HepG2 (cell line): Measurements from ENCODE around the gene LMAN1L. TPM values are rescaled to one million over a fixed set of nuclear protein-coding genes. Genes with fewer than 3 reads are reported as not detected.
A peak's percentile ranks its signal among the peaks of the same experiment; 100 is the strongest.

ENCODE experiments used
- ATAC-seq: fragments of 200-7000 bp; cut with Tn5 transposase; 3 replicates; pipeline ENCODE4 v1.9.1; 2020; ENCODE audit warnings: mild to moderate bottlenecking, moderate library complexity
- BruUV-seq: library from RNA; stranded (reverse); fragments of 400-500 nt; replicated peaks from 2 replicates; lab custom pipeline; 2021; lab: Mats Ljungman, UMichigan
- CTCF ChIA-PET: fragments of 300-600 bp; formaldehyde crosslinking; extraction: SDS; loops from one replicate; lab custom pipeline; 2021; ENCODE audit warnings: low total read pairs, inconsistent platforms, low intra/inter-chr PET ratio; lab: Yijun Ruan, JAX
- POLR2A ChIA-PET: fragments of 350-600 bp; sonication (Branson Sonifier 250); formaldehyde crosslinking; loops from one replicate; lab custom pipeline; 2020; ENCODE audit warnings: antibody characterized with exemption, inconsistent platforms; lab: Yijun Ruan, JAX
- DNase-seq: peaks from one replicate; pipeline ENCODE4 v3.0.0-alpha.2; 2015; ENCODE audit warnings: low spot score
- FAIRE-seq: peaks from 3 replicates; lab custom pipeline; 2011; peaks lifted over from hg19 to GRCh38; lab: Jason Lieb, UNC
- H2AFZ ChIP-seq: one replicate; pipeline ENCODE4 v1.6.1; 2011; ENCODE audit warnings: low read length, inconsistent platforms
- H3K27ac ChIP-seq: fragments of 300-600 bp; 3 replicates; pipeline ENCODE4 v1.8.0; 2011; ENCODE audit warnings: mixed run types, mild to moderate bottlenecking, mixed read lengths, low read length, inconsistent platforms; ENCODE audit not compliant: insufficient read depth; ENCODE audit errors: extremely low read length
- H3K27me3 ChIP-seq, 2 experiments: fragments of 200-600 bp in 1 of 2; 2 replicates in 1 of 2; 3 replicates in 1 of 2; pipeline versions ENCODE4 v1.6.0 to v1.8.0; 2011; ENCODE audit warnings: low read length in 2 of 2, mild to moderate bottlenecking in 2 of 2, moderate library complexity in 2 of 2, inconsistent platforms in 1 of 2; ENCODE audit not compliant: insufficient read depth in 2 of 2, control insufficient read depth in 1 of 2
- H3K36me3 ChIP-seq, 2 experiments: fragments of 200-600 bp in 1 of 2; replicated peaks in 1 of 2; 2 replicates in 1 of 2; 3 replicates in 1 of 2; pipeline versions ENCODE4 v1.5.1 to v1.8.0; 2011; ENCODE audit warnings: low read length in 2 of 2, inconsistent platforms in 1 of 2; ENCODE audit not compliant: insufficient read depth in 2 of 2, control insufficient read depth in 1 of 2
- H3K4me1 ChIP-seq: 2 replicates; pipeline ENCODE4 v1.5.1; 2012; ENCODE audit warnings: low read length, inconsistent platforms; ENCODE audit not compliant: insufficient read depth
- H3K4me2 ChIP-seq: 2 replicates; pipeline ENCODE4 v1.6.0; 2011; ENCODE audit warnings: low read depth, low read length, inconsistent platforms
- H3K4me3 ChIP-seq, 3 experiments: fragments of 200-600 bp in 1 of 3; sonication (generic), shearing (Covaris generic) in 1 of 3; replicated peaks in 1 of 3; 2 replicates each; pipeline ENCODE4 v1.5.1; 2011 to 2016; ENCODE audit warnings: low read length in 3 of 3, inconsistent platforms in 2 of 3, low read depth in 2 of 3, mild to moderate bottlenecking in 2 of 3, control low read depth in 1 of 3, mixed read lengths in 1 of 3; ENCODE audit not compliant: insufficient read depth in 1 of 3
- H3K79me2 ChIP-seq: one replicate; pipeline ENCODE4 v1.6.1; 2011; ENCODE audit warnings: low read length, inconsistent platforms; ENCODE audit not compliant: insufficient read depth
- H3K9ac ChIP-seq: 2 replicates; pipeline ENCODE4 v1.6.0; 2011; ENCODE audit warnings: mild to moderate bottlenecking, low read depth, low read length, inconsistent platforms; ENCODE audit not compliant: insufficient read depth
- H3K9me3 ChIP-seq: 2 replicates; pipeline ENCODE4 v1.5.1; 2012; ENCODE audit warnings: mild to moderate bottlenecking, low read length
- H4K20me1 ChIP-seq: 2 replicates; pipeline ENCODE4 v1.6.0; 2011; ENCODE audit warnings: inconsistent platforms, mild to moderate bottlenecking, low read length, moderate library complexity; ENCODE audit not compliant: insufficient read depth
- GABPB1 ChIP-seq: IDR thresholded peaks from 2 replicates; pipeline ENCODE4 v1.6.1; 2016; ENCODE audit warnings: mild to moderate bottlenecking, missing genetic modification reagents, moderate library complexity, missing compliant biosample characterization
- NCOA2 ChIP-seq: sonication (generic); formaldehyde crosslinking; IDR thresholded peaks from 2 replicates; pipeline ENCODE4 v1.8.0; 2022; ENCODE audit warnings: inconsistent platforms
- NR2F6 ChIP-seq, 2 experiments: IDR thresholded peaks; 2 replicates each; pipeline ENCODE4 v1.6.1; 2016; ENCODE audit warnings: antibody characterized with exemption in 1 of 2, mild to moderate bottlenecking in 1 of 2
- RBFOX2 ChIP-seq: fragments of 200-400 bp; formaldehyde crosslinking; IDR thresholded peaks from 2 replicates; pipeline ENCODE4 v1.6.1; 2017; ENCODE audit warnings: low read depth, mild to moderate bottlenecking, low read length
- REXO4 ChIP-seq: sonication (generic); formaldehyde crosslinking; IDR thresholded peaks from 2 replicates; pipeline ENCODE4 v1.8.0; 2022; ENCODE audit warnings: missing genetic modification reagents, mild to moderate bottlenecking, borderline replicate concordance
- SMARCE1 ChIP-seq: fragments of 450-650 bp; IDR thresholded peaks from 2 replicates; pipeline ENCODE4 v1.6.1; 2017; ENCODE audit warnings: borderline replicate concordance
- U2AF2 ChIP-seq: fragments of 200-400 bp; formaldehyde crosslinking; IDR thresholded peaks from 2 replicates; pipeline ENCODE4 v1.6.1; 2017; ENCODE audit warnings: low read depth, mild to moderate bottlenecking, low read length
- ZFP82 ChIP-seq: sonication (generic); formaldehyde crosslinking; IDR thresholded peaks from 2 replicates; pipeline ENCODE4 v1.5.1; 2020; ENCODE audit warnings: mild to moderate bottlenecking, missing genetic modification reagents, borderline replicate concordance
- ZNF292 ChIP-seq: sonication (generic); formaldehyde crosslinking; IDR thresholded peaks from 2 replicates; pipeline ENCODE4 v1.8.1; 2022; ENCODE audit warnings: mild to moderate bottlenecking, low read depth, missing genetic modification reagents, borderline replicate concordance
- ZNF720 ChIP-seq: sonication (generic); formaldehyde crosslinking; IDR thresholded peaks from 2 replicates; pipeline ENCODE4 v1.4.0; 2020; ENCODE audit warnings: missing genetic modification reagents
- ZNF816 ChIP-seq: sonication (generic); formaldehyde crosslinking; IDR thresholded peaks from 2 replicates; pipeline ENCODE4 v1.8.0; 2022; ENCODE audit warnings: missing genetic modification reagents, mild to moderate bottlenecking, borderline replicate concordance
- ZNF891 ChIP-seq: sonication (generic); formaldehyde crosslinking; IDR thresholded peaks from 2 replicates; pipeline ENCODE4 v1.5.0; 2020; ENCODE audit warnings: mild to moderate bottlenecking, missing genetic modification reagents
- WGBS: methylation state at CpG from one replicate; pipeline ENCODE4 v1.1.6; 2017; ENCODE audit warnings: low lambda C conversion rate; 5-methylcytosine and 5-hydroxymethylcytosine counted together
- in situ Hi-C: cut with HindIII; loops from 2 replicates; pipeline ENCODE4 v1.10.0; 2017; ENCODE audit warnings: low pct_unique_long_range_greater_than_20kb; ENCODE audit not compliant: extremely low pct_ligation_motif_present
- intact Hi-C: fragments of 100-400 bp; cut with micrococcal nuclease; formaldehyde crosslinking; loops from one replicate; pipeline ENCODE4 v1.10.0; 2022; ENCODE audit not compliant: unreplicated experiment
- polyA plus RNA-seq, 8 experiments: library from polyadenylated mRNA; depleted of rRNA in 3 of 8; stranded (reverse) in 7 of 8; unstranded in 1 of 8; fragments of >200 nt; fragmentation: Illumina TruSeq in 4 of 8; extraction: Trizol in 4 of 8; gene quantifications; 2 replicates each; pipeline versions ENCODE4 v1.2.1 to v1.2.3, GENCODE V29; 2011 to 2016; ENCODE audit warnings: low read depth in 4 of 8, missing spikeins in 1 of 8, mixed read lengths in 1 of 8; ENCODE audit not compliant: insufficient read depth in 1 of 8
- total RNA-seq, 5 experiments: library from RNA; depleted of rRNA; stranded (reverse); fragments of >200 nt; fragmentation: Illumina TruSeq; extraction: Trizol; gene quantifications; 2 replicates each; pipeline ENCODE4 v1.2.3, GENCODE V29; 2016; ENCODE audit warnings: low read depth in 1 of 5
- TF ChIP-seq, protein P1 (sequence below): sonication (generic); formaldehyde crosslinking; IDR thresholded peaks from 2 replicates; pipeline ENCODE4 v1.5.0; 2020; ENCODE audit warnings: missing genetic modification reagents
- TF ChIP-seq, protein P2 (sequence below): IDR thresholded peaks from 2 replicates; pipeline ENCODE4 v1.6.1; 2016; ENCODE audit warnings: low read depth, control low read depth
- TF ChIP-seq, protein P3 (sequence below): sonication (generic); IDR thresholded peaks from 2 replicates; pipeline ENCODE4 v1.6.1; 2016; ENCODE audit warnings: low read depth, borderline replicate concordance

LMAN1L gene
- total and polyA plus RNA-seq, 2 of the 13 experiments (the other 11 are each of a cell fraction or from before 2014, with no cell fraction given), result not detected

DNA sequence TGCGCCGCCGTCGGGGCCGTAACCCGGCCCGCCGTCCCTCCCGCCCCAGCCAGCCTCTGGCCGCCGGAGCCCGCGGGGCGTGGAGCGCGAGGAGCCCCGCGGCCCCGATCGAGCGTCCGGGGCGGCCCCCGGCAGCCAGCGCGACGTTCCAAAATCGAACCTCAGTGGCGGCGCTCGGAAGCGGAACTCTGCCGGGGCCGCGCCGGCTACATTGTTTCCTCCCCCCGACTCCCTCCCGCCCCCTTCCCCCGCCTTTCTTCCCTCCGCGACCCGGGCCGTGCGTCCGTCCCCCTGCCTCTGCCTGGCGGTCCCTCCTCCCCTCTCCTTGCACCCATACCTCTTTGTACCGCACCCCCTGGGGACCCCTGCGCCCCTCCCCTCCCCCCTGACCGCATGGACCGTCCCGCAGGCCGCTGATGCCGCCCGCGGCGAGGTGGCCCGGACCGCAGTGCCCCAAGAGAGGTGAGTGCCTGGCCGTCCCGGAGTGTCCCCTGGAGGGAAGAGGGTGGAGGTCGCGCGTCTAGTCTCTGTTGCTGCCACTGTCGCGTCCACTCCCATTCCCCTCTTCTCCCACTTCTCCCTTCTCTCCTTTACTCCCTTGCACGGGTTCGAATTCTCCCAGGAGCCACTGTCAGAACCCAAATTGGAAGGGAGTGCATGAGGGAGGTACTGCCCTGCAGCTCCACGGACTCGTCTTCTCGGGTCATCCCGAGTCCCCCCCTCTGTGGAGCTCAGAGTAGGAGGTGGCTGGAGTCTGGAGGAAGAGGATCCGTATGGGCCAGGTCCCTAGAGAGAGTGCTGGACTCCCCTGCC is 30.2 kb upstream of the LMAN1L start (continued):
- TF ChIP-seq, protein P1, sequence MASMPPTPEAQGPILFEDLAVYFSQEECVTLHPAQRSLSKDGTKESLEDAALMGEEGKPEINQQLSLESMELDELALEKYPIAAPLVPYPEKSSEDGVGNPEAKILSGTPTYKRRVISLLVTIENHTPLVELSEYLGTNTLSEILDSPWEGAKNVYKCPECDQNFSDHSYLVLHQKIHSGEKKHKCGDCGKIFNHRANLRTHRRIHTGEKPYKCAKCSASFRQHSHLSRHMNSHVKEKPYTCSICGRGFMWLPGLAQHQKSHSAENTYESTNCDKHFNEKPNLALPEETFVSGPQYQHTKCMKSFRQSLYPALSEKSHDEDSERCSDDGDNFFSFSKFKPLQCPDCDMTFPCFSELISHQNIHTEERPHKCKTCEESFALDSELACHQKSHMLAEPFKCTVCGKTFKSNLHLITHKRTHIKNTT (CRISPR knock-in tag), result no peak
- no peak for TF ChIP-seq ZNF292 (CRISPR knock-in tag)
- TF ChIP-seq, protein P2, sequence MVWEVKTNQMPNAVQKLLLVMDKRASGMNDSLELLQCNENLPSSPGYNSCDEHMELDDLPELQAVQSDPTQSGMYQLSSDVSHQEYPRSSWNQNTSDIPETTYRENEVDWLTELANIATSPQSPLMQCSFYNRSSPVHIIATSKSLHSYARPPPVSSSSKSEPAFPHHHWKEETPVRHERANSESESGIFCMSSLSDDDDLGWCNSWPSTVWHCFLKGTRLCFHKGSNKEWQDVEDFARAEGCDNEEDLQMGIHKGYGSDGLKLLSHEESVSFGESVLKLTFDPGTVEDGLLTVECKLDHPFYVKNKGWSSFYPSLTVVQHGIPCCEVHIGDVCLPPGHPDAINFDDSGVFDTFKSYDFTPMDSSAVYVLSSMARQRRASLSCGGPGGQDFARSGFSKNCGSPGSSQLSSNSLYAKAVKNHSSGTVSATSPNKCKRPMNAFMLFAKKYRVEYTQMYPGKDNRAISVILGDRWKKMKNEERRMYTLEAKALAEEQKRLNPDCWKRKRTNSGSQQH (CRISPR knock-in tag), result no peak
- TF ChIP-seq RBFOX2, result peak; percentile 16; the same call in 1 of the 2 replicates
- peak; percentile 7; the same call in 1 of the 2 replicates for TF ChIP-seq GABPB1 (CRISPR knock-in tag)
- TF ChIP-seq ZFP82 (CRISPR knock-in tag), result peak; percentile 30; the same call in 1 of the 2 replicates

DNA sequence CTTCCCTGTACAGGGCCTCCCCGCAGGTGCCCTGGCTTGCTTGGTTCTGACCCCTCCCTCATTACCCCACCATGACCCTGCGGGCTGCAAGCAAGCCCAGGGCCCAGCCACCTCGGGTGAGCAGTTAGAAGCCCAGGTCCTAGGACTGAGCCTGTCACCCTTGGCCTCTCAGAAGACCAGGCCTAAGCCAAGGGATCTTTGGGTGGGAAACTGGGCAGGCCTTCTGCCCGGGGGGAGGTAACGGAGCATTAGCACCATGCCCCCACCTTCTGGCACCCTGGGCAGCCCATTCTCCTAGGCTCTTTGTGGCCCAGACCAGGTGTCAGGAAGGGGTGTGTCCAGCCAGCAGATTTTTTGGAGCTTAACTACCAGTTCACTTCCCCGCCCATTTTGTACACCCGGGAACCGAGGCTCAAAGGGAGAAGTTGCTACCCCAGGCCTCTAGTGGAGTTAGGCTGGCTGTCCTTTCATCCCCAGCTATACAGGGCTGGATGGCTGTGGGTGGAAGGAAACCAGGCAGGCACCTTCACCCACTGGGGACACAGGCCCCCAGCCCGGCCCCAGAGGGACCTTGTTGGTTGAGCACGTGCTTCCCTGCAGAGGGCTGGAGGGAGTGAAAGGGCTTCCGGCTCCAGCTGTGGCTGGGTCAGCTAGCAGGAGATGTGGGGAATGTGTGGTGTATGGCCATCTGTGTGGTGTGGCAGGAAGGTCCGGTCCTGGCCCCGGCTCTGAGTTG is 29.4 kb upstream of the LMAN1L start:
- H3K9me3 ChIP-seq, result no peaks in the 10 kb centered on the region
- in situ Hi-C loops (loop anchor here (10.0 kb wide), 1 partner anchor 238 kb away; the partner anchor contains the start of gene ARID3B), intact Hi-C loops (loop anchor here (2.0 to 5.0 kb wide), 2 partner anchors 18 to 34 kb away; no protein-coding TSS in a partner anchor)
- H3K4me1 ChIP-seq, result peaks cover 69% of the 10 kb centered on the region
- WGBS, result 0% methylated on average over 3 of the region's 13 CpGs
- ATAC-seq, result peak; percentile 51
- peak overlapping the region; percentile 66 to 84 (median 69) for H3K4me3 ChIP-seq
- CTCF ChIA-PET, result no interaction called here
- no peaks in the 10 kb centered on the region for H3K27me3 ChIP-seq
- H3K79me2 ChIP-seq, result peaks cover 48% of the 10 kb centered on the region
- no peak for FAIRE-seq
- peak overlapping the region; percentile 45 for H3K27ac ChIP-seq
- peaks cover 1 to 12% of the 10 kb centered on the region in 2 experiments; a peak in 2 of 5 replicates for H3K36me3 ChIP-seq
- POLR2A ChIA-PET, result interaction anchor here (1.4 to 3.5 kb wide), 3 partner anchors 10 to 52 kb away, joined by 4 to 21 read pairs (median 13); no protein-coding TSS in a partner anchor
- DNase-seq, result no peak
- H2AFZ ChIP-seq, result no peak overlapping the region
- no TSS peak for BruUV-seq
- H4K20me1 ChIP-seq, result peaks cover 9% of the 10 kb centered on the region
- peak overlapping the region; percentile 86 for H3K4me2 ChIP-seq
- peak overlapping the region; percentile 78 for H3K9ac ChIP-seq
- TF ChIP-seq NCOA2 (CRISPR knock-in tag), result no peak
- TF ChIP-seq, protein P3, sequence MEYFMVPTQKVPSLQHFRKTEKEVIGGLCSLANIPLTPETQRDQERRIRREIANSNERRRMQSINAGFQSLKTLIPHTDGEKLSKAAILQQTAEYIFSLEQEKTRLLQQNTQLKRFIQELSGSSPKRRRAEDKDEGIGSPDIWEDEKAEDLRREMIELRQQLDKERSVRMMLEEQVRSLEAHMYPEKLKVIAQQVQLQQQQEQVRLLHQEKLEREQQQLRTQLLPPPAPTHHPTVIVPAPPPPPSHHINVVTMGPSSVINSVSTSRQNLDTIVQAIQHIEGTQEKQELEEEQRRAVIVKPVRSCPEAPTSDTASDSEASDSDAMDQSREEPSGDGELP, result peak; percentile 62; the same call in 1 of the 2 replicates
- no peak for TF ChIP-seq NR2F6 (IDR thresholded peaks at IDR 0.05)
- 0 out of 2 replicates have a peak, but pooled peaks have one; percentile 34 for TF ChIP-seq NR2F6 (CRISPR knock-in tag; IDR thresholded peaks at IDR 0.05)
- TF ChIP-seq REXO4, result no peak
- no peak for TF ChIP-seq SMARCE1
- no peak for TF ChIP-seq U2AF2
- TF ChIP-seq ZNF816, result no peak
- TF ChIP-seq ZNF891 (CRISPR knock-in tag), result peak; percentile 38; the same call in 1 of the 2 replicates
- TF ChIP-seq ZNF720 (CRISPR knock-in tag), result no peak
